SK-N-MC (cell line): Measurements from ENCODE around the gene IMMP2L.

Source experiments
- EZH2 ChIP-seq: fragments of 200-600 bp; sonication (generic); IDR thresholded peaks from one replicate; pipeline ENCODE4 v1.6.1; 2017; ENCODE audit warnings: antibody characterized with exemption
- POLR2AphosphoS5 ChIP-seq: IDR thresholded peaks from 2 replicates; pipeline ENCODE4 v1.6.1; 2012; ENCODE audit warnings: mild to moderate bottlenecking, low read depth, low read length, borderline replicate concordance

DNA sequence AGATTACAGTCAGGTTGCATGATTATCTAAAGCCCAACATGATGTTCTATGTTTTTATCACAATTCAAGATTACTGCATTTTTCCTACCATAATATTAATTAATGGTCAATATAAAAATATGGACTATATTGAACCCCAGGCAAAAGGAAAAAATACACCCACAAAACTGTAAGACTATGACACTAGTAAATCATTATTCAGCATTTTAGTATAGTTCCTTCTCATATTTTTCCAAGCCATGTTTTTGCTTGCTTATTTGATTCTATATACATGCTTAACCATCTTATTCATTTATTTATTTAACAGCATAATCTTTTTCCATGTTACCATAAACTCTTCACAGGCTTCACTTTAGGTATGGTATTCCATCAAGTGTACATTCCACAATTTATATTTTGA, 101.6 kb downstream of the IMMP2L start:
- no peak for TF ChIP-seq POLR2AphosphoS5
- TF ChIP-seq EZH2 = no peak
